GM23338 (cell line): ENCODE measurements around the gene CIB1. TPM values are rescaled to one million over a fixed set of nuclear protein-coding genes. Genes with fewer than 3 reads are reported as not detected.

Experiments
- ATAC-seq: fragments of 200-7000 bp; cut with Tn5 transposase; 3 replicates; pipeline ENCODE4 v1.9.1; 2020
- DNase-seq: peaks from one replicate; pipeline ENCODE4 v3.0.0-alpha.2; 2015; ENCODE audit warnings: low spot score
- H2AFZ ChIP-seq: fragments of 200-600 bp; sonication (generic); 2 replicates; pipeline ENCODE4 v1.8.0; 2016; ENCODE audit warnings: antibody characterized with exemption, mild to moderate bottlenecking, moderate library complexity
- H3F3A ChIP-seq: fragments of 200-600 bp; sonication (generic); replicated peaks from 2 replicates; pipeline ENCODE4 v1.8.0; 2017; ENCODE audit warnings: antibody characterized with exemption, mixed run types, low read depth
- H3K27ac ChIP-seq: fragments of 200-600 bp; sonication (generic); 2 replicates; pipeline ENCODE4 v1.6.1; 2016; ENCODE audit warnings: low read depth
- H3K27me3 ChIP-seq: fragments of 200-600 bp; sonication (generic); 2 replicates; pipeline ENCODE4 v1.8.0; 2016; ENCODE audit warnings: mild to moderate bottlenecking, mixed run types, moderate library complexity; ENCODE audit not compliant: insufficient read depth
- H3K36me3 ChIP-seq: fragments of 200-600 bp; sonication (generic); 2 replicates; pipeline ENCODE4 v1.8.0; 2016; ENCODE audit warnings: mild to moderate bottlenecking; ENCODE audit not compliant: insufficient read depth
- H3K4me1 ChIP-seq: fragments of 200-600 bp; sonication (generic); 2 replicates; pipeline ENCODE4 v1.8.0; 2016; ENCODE audit warnings: mild to moderate bottlenecking, moderate library complexity; ENCODE audit not compliant: insufficient read depth
- H3K4me2 ChIP-seq: fragments of 200-600 bp; sonication (generic); 2 replicates; pipeline ENCODE4 v1.7.1; 2017; ENCODE audit warnings: mixed run types
- H3K4me3 ChIP-seq: fragments of 200-600 bp; sonication (generic); 2 replicates; pipeline ENCODE4 v1.6.1; 2016; ENCODE audit warnings: mixed run types
- H3K79me2 ChIP-seq: fragments of 200-600 bp; sonication (generic); replicated peaks from 2 replicates; pipeline ENCODE4 v1.8.0; 2017; ENCODE audit warnings: mild to moderate bottlenecking; ENCODE audit not compliant: insufficient read depth
- H3K9me2 ChIP-seq: fragments of 200-600 bp; sonication (generic); 2 replicates; pipeline ENCODE4 v1.8.0; 2017; ENCODE audit not compliant: insufficient read depth
- H4K20me1 ChIP-seq: fragments of 200-600 bp; sonication (generic); replicated peaks from 2 replicates; pipeline ENCODE4 v1.8.0; 2017; ENCODE audit warnings: mild to moderate bottlenecking; ENCODE audit not compliant: insufficient read depth
- H3K27ac Mint-ChIP-seq: 2 replicates; pipeline ENCODE4 v1.8.0; 2020; ENCODE audit warnings: inconsistent platforms, mild to moderate bottlenecking, moderate library complexity, mixed read lengths
- H3K27me3 Mint-ChIP-seq: 3 replicates; pipeline ENCODE4 v1.8.0; 2022; ENCODE audit warnings: low read depth, mild to moderate bottlenecking, moderate library complexity, mixed read lengths, inconsistent platforms; ENCODE audit not compliant: insufficient read depth, poor library complexity
- H3K36me3 Mint-ChIP-seq: 3 replicates; pipeline ENCODE4 v1.8.0; 2021; ENCODE audit warnings: low read depth, mild to moderate bottlenecking, inconsistent platforms, moderate library complexity, mixed read lengths
- H3K4me1 Mint-ChIP-seq: 3 replicates; pipeline ENCODE4 v1.8.0; 2020; ENCODE audit warnings: mild to moderate bottlenecking, inconsistent platforms, mixed read lengths
- H3K4me3 Mint-ChIP-seq: 3 replicates; pipeline ENCODE4 v1.8.0; 2021; ENCODE audit warnings: moderate library complexity, mild to moderate bottlenecking, inconsistent platforms, mixed read lengths
- H3K9me3 Mint-ChIP-seq: 3 replicates; pipeline ENCODE4 v1.8.0; 2020; ENCODE audit warnings: moderate library complexity, mild to moderate bottlenecking, inconsistent platforms, mixed read lengths
- CREB1 ChIP-seq: fragments of 250-450 bp; sonication (Bioruptor Pico); IDR thresholded peaks from 2 replicates; pipeline ENCODE4 v1.5.0; 2020; ENCODE audit warnings: low read depth, mild to moderate bottlenecking, moderate library complexity
- CTCF ChIP-seq, 2 experiments: fragments of 200-600 bp in 1 of 2; sonication (generic) in 1 of 2; conservative IDR thresholded peaks; 2 replicates each; pipeline versions ENCODE4 v1.5.1 to v1.6.1; 2016 to 2017; ENCODE audit warnings: antibody characterized with exemption in 2 of 2, low read depth in 2 of 2, mild to moderate bottlenecking in 2 of 2, moderate library complexity in 1 of 2
- EZH2 ChIP-seq: fragments of 200-600 bp; sonication (generic); IDR thresholded peaks from one replicate; pipeline ENCODE4 v1.8.0; 2017; ENCODE audit warnings: antibody characterized with exemption, mild to moderate bottlenecking, low read depth; ENCODE audit not compliant: unreplicated experiment
- NANOG ChIP-seq: IDR thresholded peaks from 2 replicates; pipeline ENCODE4 v1.6.1; 2016; ENCODE audit warnings: antibody characterized with exemption, borderline replicate concordance
- POLR2AphosphoS5 ChIP-seq: IDR thresholded peaks from 2 replicates; pipeline ENCODE4 v1.6.1; 2016; ENCODE audit warnings: antibody characterized with exemption, low read depth
- STAT1 ChIP-seq: IDR thresholded peaks from one replicate; pipeline ENCODE4 v1.6.1; 2016; ENCODE audit warnings: antibody characterized with exemption; ENCODE audit not compliant: unreplicated experiment
- ZNF114 ChIP-seq: fragments of 250-450 bp; sonication (Bioruptor Pico); IDR thresholded peaks from 2 replicates; pipeline ENCODE4 v1.5.0; 2020; ENCODE audit warnings: mild to moderate bottlenecking, moderate library complexity
- polyA plus RNA-seq: library from polyadenylated mRNA; unstranded; fragments of >200 nt; fragmentation: Nextera tagmentation; extraction: Ambion mirVana; gene quantifications from 2 replicates; pipeline ENCODE4 v1.2.1, GENCODE V29; 2016
- total RNA-seq: library from RNA; depleted of rRNA; stranded (reverse); fragments of >200 nt; shearing (Covaris generic); gene quantifications from 2 replicates; pipeline ENCODE4 v1.2.3, GENCODE V29; 2014
- TF ChIP-seq, protein P1 (sequence below): fragments of 250-450 bp; sonication (Bioruptor Pico); IDR thresholded peaks from 2 replicates; pipeline ENCODE4 v1.5.0; 2020; ENCODE audit warnings: mild to moderate bottlenecking, moderate library complexity

CIB1 gene
- total and polyA plus RNA-seq, 2 experiments from 2014 or later = 9.8 to 35.9 TPM

- ATAC-seq = peak; percentile 90
- Histone ChIP-seq H3K27me3 (no peaks in the 10 kb centered on the region), H3K4me3 (no peak overlapping the region), H3K9me2 (no peaks in the 10 kb centered on the region), H4K20me1 (peaks cover 7% of the 10 kb centered on the region; the same call in 1 of the 2 replicates), H3K36me3 (peaks cover 3% of the 10 kb centered on the region; the same call in 1 of the 2 replicates), H3K4me1 (no peaks in the 10 kb centered on the region; the same call in 1 of the 2 replicates), H2AFZ (no peak overlapping the region), H3K27ac (no peak overlapping the region), H3F3A (no peaks in the 10 kb centered on the region), H3K4me2 (no peak overlapping the region), H3K79me2 (peaks cover 23% of the 10 kb centered on the region)
- peak; percentile 78 for DNase-seq
- Mint-ChIP-seq H3K4me3 (no peak overlapping the region), H3K4me1 (peaks cover 13% of the 10 kb centered on the region), H3K27me3 (peaks cover 2% of the 10 kb centered on the region), H3K27ac (no peak overlapping the region), H3K36me3 (peaks cover 16% of the 10 kb centered on the region; the same call in 2 of the 3 replicates), H3K9me3 (no peaks in the 10 kb centered on the region)
- TF ChIP-seq ZNF114 (no peak), STAT1 (no peak), NANOG (no peak), CREB1 (CRISPR knock-in tag) (no peak), EZH2 (no peak), POLR2AphosphoS5 (no peak), CTCF (conservative IDR thresholded peaks at IDR 0.05; ENCODE audit: low read depth in 2 of 2) (peak; percentile 76 to 81)
- TF ChIP-seq, protein P1, sequence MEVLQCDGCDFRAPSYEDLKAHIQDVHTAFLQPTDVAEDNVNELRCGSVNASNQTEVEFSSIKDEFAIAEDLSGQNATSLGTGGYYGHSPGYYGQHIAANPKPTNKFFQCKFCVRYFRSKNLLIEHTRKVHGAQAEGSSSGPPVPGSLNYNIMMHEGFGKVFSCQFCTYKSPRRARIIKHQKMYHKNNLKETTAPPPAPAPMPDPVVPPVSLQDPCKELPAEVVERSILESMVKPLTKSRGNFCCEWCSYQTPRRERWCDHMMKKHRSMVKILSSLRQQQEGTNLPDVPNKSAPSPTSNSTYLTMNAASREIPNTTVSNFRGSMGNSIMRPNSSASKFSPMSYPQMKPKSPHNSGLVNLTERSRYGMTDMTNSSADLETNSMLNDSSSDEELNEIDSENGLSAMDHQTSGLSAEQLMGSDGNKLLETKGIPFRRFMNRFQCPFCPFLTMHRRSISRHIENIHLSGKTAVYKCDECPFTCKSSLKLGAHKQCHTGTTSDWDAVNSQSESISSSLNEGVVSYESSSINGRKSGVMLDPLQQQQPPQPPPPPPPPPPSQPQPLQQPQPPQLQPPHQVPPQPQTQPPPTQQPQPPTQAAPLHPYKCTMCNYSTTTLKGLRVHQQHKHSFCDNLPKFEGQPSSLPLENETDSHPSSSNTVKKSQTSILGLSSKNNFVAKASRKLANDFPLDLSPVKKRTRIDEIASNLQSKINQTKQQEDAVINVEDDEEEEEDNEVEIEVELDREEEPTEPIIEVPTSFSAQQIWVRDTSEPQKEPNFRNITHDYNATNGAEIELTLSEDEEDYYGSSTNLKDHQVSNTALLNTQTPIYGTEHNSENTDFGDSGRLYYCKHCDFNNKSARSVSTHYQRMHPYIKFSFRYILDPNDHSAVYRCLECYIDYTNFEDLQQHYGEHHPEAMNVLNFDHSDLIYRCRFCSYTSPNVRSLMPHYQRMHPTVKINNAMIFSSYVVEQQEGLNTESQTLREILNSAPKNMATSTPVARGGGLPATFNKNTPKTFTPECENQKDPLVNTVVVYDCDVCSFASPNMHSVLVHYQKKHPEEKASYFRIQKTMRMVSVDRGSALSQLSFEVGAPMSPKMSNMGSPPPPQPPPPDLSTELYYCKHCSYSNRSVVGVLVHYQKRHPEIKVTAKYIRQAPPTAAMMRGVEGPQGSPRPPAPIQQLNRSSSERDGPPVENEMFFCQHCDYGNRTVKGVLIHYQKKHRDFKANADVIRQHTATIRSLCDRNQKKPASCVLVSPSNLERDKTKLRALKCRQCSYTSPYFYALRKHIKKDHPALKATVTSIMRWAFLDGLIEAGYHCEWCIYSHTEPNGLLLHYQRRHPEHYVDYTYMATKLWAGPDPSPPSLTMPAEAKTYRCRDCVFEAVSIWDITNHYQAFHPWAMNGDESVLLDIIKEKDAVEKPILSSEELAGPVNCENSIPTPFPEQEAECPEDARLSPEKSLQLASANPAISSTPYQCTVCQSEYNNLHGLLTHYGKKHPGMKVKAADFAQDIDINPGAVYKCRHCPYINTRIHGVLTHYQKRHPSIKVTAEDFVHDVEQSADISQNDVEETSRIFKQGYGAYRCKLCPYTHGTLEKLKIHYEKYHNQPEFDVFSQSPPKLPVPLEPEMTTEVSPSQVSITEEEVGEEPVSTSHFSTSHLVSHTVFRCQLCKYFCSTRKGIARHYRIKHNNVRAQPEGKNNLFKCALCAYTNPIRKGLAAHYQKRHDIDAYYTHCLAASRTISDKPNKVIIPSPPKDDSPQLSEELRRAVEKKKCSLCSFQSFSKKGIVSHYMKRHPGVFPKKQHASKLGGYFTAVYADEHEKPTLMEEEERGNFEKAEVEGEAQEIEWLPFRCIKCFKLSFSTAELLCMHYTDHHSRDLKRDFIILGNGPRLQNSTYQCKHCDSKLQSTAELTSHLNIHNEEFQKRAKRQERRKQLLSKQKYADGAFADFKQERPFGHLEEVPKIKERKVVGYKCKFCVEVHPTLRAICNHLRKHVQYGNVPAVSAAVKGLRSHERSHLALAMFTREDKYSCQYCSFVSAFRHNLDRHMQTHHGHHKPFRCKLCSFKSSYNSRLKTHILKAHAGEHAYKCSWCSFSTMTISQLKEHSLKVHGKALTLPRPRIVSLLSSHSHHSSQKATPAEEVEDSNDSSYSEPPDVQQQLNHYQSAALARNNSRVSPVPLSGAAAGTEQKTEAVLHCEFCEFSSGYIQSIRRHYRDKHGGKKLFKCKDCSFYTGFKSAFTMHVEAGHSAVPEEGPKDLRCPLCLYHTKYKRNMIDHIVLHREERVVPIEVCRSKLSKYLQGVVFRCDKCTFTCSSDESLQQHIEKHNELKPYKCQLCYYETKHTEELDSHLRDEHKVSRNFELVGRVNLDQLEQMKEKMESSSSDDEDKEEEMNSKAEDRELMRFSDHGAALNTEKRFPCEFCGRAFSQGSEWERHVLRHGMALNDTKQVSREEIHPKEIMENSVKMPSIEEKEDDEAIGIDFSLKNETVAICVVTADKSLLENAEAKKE = no peak
These were observed 14.2 kb downstream of the CIB1 start for GRCh38 chr15:90219421-90220141.
